Adrenal gland (tissue), 5 donors: ENCODE data around the gene OARD1.

Experiments
- CTCF ChIP-seq, 6 experiments: fragments of 450-650 bp in 4 of 6; fragments of 200-600 bp in 2 of 6; sonication (generic) in 1 of 6; IDR thresholded peaks; 1 replicate in 5 of 6; 2 replicates in 1 of 6; pipeline versions ENCODE4 v1.5.1 to v1.8.0; 2016 to 2021; ENCODE audit warnings: antibody characterized with exemption in 6 of 6, mild to moderate bottlenecking in 2 of 6, moderate library complexity in 1 of 6
- POLR2A ChIP-seq, 2 donors: fragments of 450-650 bp; IDR thresholded peaks; one replicate each; pipeline ENCODE4 v1.6.1; 2017; ENCODE audit warnings: antibody characterized with exemption in 2 of 2, mild to moderate bottlenecking in 2 of 2, moderate library complexity in 1 of 2
- donor health status: DM: no; HTN: no; CAD: no.

GRCh38 chr6:41036186-41036585, 36.0 kb downstream of the OARD1 start:
- TF ChIP-seq CTCF (IDR thresholded peaks at IDR 0.05) (no peak), POLR2A (IDR thresholded peaks at IDR 0.05) (no peak)
